ENCODE measurements around the gene CLEC4D.

CLEC4D gene

DNA sequence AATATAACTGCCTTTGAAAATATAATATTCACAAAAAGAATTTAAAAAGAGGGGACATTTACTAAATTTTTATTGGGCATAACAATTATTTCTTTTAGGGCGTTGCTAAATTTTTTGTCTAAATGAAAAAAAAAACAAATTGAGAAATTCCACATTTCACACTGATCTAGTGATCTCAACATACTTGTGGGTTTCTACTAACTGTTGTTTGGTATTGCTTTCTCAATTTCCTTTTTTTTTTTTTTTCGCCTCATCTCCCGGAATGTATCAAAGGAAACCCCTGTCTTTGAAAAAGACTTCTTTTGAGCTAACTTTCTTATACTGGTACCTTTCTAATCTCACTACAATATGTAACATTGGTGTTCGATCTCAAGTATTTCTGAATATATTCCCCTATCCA, at the start of gene CLEC4D:
CLEC4D (plus strand) TSS at position 248 of the 400 bp plus-strand sequence. CDS start 230 bp downstream, outside the sequence.
- TF ChIP-seq, protein P1, sequence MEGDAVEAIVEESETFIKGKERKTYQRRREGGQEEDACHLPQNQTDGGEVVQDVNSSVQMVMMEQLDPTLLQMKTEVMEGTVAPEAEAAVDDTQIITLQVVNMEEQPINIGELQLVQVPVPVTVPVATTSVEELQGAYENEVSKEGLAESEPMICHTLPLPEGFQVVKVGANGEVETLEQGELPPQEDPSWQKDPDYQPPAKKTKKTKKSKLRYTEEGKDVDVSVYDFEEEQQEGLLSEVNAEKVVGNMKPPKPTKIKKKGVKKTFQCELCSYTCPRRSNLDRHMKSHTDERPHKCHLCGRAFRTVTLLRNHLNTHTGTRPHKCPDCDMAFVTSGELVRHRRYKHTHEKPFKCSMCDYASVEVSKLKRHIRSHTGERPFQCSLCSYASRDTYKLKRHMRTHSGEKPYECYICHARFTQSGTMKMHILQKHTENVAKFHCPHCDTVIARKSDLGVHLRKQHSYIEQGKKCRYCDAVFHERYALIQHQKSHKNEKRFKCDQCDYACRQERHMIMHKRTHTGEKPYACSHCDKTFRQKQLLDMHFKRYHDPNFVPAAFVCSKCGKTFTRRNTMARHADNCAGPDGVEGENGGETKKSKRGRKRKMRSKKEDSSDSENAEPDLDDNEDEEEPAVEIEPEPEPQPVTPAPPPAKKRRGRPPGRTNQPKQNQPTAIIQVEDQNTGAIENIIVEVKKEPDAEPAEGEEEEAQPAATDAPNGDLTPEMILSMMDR (IDR thresholded peaks at IDR 0.05; ENCODE audit: insufficient read depth, low read length, poor library complexity, severe bottlenecking) = no peak
- DNase-seq (ENCODE audit: extremely low read depth, insufficient read length) = no peak
- Histone ChIP-seq H3K4me3 (replicated peaks; ENCODE audit: low read depth, low read length) (no peak within 1 kb of the TSS), H3K27me3 (replicated peaks; ENCODE audit: control insufficient read depth, insufficient read depth, low read length) (no peaks in the 10 kb centered on the region), H3K36me3 (ENCODE audit: control insufficient read depth, insufficient read depth, low read length) (no peaks in the 10 kb centered on the region)

DNA sequence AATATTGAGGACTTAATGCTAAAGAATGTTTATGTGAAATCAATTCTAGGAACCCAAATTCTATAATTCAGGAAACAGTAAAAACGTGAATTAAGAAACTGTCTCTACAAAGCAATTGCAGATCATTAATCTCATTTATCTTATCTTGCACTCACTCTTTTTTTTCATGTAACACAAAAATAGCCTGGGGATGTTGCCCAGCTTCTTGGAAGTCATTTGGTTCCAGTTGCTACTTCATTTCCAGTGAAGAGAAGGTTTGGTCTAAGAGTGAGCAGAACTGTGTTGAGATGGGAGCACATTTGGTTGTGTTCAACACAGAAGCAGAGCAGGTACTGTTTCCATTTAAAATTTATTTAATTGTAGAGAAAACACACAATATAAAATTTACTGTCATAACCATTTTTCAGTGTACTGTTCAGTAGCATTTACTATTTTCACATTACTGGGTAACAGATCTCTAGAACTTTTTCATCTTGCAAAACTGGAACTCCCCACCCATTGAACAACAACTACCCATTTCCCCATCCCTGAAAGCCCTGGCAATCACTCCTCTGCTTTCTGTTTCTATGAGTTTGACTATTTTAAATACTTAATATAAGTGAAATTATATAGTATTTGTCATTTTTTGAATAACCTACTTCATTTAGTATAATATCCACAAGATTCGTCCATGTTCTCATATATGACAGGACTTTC, 47.9 kb upstream of the CLEC4D start:
- Histone ChIP-seq H3K4me3 (replicated peaks; ENCODE audit: low read depth, low read length) (no peak overlapping the region), H3K27me3 (replicated peaks; ENCODE audit: control insufficient read depth, insufficient read depth, low read length) (no peaks in the 10 kb centered on the region), H3K36me3 (ENCODE audit: control insufficient read depth, insufficient read depth, low read length) (no peaks in the 10 kb centered on the region)
- TF ChIP-seq, protein P1 (IDR thresholded peaks at IDR 0.05; ENCODE audit: insufficient read depth, low read length, poor library complexity, severe bottlenecking) = no peak
- no peak for DNase-seq (ENCODE audit: extremely low read depth, insufficient read length)

DNA sequence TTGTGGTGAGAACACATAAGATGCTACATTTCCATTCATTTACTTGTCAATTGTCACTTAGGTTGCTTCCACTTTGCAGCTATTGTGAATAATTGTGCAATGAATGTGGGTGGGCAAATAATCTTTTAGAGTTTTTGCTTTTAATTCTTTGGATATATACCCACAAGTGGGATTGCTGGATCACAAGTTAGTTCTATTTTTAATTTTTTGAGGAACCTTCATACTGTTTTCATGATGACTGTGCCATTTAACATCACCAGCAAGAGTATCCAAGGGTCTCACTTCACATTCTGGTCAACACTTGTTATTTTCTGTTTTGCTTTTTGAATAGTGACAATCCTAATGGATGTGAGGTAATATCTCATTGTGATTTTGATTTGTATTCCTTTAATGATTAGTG, 47.1 kb upstream of the CLEC4D start:
- no peak for DNase-seq (ENCODE audit: extremely low read depth, insufficient read length)
- Histone ChIP-seq H3K27me3 (replicated peaks; ENCODE audit: control insufficient read depth, insufficient read depth, low read length) (no peaks in the 10 kb centered on the region), H3K4me3 (replicated peaks; ENCODE audit: low read depth, low read length) (no peak overlapping the region), H3K36me3 (ENCODE audit: control insufficient read depth, insufficient read depth, low read length) (no peaks in the 10 kb centered on the region)
- TF ChIP-seq, protein P1 (IDR thresholded peaks at IDR 0.05; ENCODE audit: insufficient read depth, low read length, poor library complexity, severe bottlenecking) = no peak

DNA sequence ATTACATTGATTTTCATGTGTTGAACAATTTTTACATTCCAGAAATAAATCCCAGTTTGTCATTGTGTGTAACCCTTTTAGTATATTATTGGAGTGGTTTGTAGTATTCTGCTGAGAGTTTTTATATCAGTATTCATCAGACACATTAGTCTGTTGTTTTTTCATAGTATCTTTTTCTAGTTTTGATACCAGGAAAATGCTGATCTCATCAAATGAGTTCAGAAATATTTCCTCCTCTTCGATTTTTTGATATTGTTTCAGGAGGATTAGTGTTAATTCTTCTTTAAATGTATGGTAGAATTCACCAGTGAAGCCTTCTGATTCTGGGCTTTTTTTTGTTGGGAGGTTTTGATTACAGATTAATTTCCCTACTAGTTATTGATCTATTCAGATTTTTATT, 42.2 kb upstream of the CLEC4D start:
- DNase-seq (ENCODE audit: extremely low read depth, insufficient read length) = no peak
- no peak overlapping the region for H3K4me3 ChIP-seq (replicated peaks; ENCODE audit: low read depth, low read length)
- TF ChIP-seq, protein P1 (IDR thresholded peaks at IDR 0.05; ENCODE audit: insufficient read depth, low read length, poor library complexity, severe bottlenecking) = no peak

DNA sequence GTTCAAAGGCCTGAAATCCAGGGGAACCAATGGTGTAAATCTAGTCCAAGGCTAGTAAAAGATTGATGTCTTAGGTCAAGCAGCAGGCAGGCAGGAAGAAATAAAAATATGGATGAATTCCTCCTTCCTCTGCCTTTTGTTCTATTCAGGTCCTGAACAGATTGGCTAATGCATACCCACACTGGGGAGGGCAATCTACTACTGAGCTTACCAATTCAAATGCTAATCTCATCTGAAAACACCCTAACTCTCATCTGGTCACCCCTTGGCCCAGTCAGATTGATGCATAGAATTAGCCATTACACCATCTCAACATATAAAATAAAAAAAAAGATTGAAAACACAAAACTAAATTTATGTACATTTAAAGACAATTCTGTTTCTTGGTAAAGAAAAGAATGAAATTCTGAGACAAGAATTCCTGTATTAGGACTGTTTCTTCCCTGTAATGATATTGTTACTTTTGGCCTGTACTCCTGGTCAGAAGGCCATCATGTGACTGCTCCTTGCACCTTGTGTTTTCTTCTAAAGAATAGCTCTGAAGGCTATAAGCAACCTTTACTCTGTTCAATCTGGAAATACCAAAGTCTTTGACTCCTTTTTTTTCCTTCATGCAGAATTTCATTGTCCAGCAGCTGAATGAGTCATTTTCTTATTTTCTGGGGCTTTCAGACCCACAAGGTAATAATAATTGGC, 37.6 kb upstream of the CLEC4D start:
- TF ChIP-seq, protein P1 (IDR thresholded peaks at IDR 0.05; ENCODE audit: insufficient read depth, low read length, poor library complexity, severe bottlenecking) = no peak
- Histone ChIP-seq H3K36me3 (ENCODE audit: control insufficient read depth, insufficient read depth, low read length) (no peaks in the 10 kb centered on the region), H3K27me3 (replicated peaks; ENCODE audit: control insufficient read depth, insufficient read depth, low read length) (no peaks in the 10 kb centered on the region), H3K4me3 (replicated peaks; ENCODE audit: low read depth, low read length) (no peak overlapping the region)
- no peak for DNase-seq (ENCODE audit: extremely low read depth, insufficient read length)

More for the DNA sequence above, 42.2 kb upstream of the CLEC4D start:
- no peaks in the 10 kb centered on the region for H3K36me3 ChIP-seq (ENCODE audit: control insufficient read depth, insufficient read depth, low read length)
- no peaks in the 10 kb centered on the region for H3K27me3 ChIP-seq (replicated peaks; ENCODE audit: control insufficient read depth, insufficient read depth, low read length)
